PC-9 (cell line): Measurements from ENCODE around the gene DST.

Source experiments
- EZH2 ChIP-seq: fragments of 200-600 bp; sonication (generic); IDR thresholded peaks from 2 replicates; pipeline ENCODE4 v1.8.0; 2017; ENCODE audit warnings: antibody characterized with exemption, low read depth
- TF ChIP-seq, protein P1 (sequence below): fragments of 200-600 bp; sonication (generic); conservative IDR thresholded peaks from 2 replicates; pipeline ENCODE4 v1.6.1; 2017; ENCODE audit warnings: mixed run types, antibody characterized with exemption, mild to moderate bottlenecking, moderate library complexity

DNA sequence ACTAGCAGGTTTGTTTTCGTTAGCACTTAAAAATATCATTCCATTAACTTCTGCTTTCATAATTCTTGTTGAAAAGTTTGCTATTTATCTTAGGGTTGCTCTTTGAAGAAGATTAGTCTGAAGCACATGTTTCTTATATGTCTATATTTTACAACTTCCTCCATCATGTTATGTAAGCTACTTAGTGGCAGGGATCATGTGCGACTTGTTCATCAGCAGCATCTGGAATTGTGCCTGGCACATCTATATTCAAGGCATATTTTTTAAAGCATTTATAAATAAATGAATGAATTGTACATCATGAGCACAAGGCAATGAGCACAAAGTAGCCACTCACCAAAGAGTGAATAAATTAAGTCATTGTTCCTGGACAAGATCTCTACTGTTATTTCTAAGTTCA, 208.1 kb downstream of the DST start:
- TF ChIP-seq, protein P1, sequence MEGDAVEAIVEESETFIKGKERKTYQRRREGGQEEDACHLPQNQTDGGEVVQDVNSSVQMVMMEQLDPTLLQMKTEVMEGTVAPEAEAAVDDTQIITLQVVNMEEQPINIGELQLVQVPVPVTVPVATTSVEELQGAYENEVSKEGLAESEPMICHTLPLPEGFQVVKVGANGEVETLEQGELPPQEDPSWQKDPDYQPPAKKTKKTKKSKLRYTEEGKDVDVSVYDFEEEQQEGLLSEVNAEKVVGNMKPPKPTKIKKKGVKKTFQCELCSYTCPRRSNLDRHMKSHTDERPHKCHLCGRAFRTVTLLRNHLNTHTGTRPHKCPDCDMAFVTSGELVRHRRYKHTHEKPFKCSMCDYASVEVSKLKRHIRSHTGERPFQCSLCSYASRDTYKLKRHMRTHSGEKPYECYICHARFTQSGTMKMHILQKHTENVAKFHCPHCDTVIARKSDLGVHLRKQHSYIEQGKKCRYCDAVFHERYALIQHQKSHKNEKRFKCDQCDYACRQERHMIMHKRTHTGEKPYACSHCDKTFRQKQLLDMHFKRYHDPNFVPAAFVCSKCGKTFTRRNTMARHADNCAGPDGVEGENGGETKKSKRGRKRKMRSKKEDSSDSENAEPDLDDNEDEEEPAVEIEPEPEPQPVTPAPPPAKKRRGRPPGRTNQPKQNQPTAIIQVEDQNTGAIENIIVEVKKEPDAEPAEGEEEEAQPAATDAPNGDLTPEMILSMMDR = no peak
- no peak for TF ChIP-seq EZH2
